Muscle of back (tissue), 11 donors: ENCODE measurements around the gene ETHE1. TPM values are rescaled to one million over a fixed set of nuclear protein-coding genes. Genes with fewer than 3 reads are reported as not detected.
A peak's percentile ranks its signal among the peaks of the same experiment; 100 is the strongest.
"Not testable (repeated sequence)": the region's sequence is repeated elsewhere in the genome, so short reads cannot be mapped to it uniquely, and the experiment has no call there.

Source experiments
- DNase-seq, 3 donors: peaks; one replicate each; pipeline versions ENCODE4 v3.0.0 to v3.0.0-alpha.2; 2013
- polyA plus RNA-seq, 10 donors: library from polyadenylated mRNA; unstranded; fragments of 120-200 nt; gene quantifications; one replicate each; pipeline ENCODE4 v1.2.1, GENCODE V29; 2013; ENCODE audit not compliant: insufficient read length in 10 of 10

ETHE1 gene
- polyA plus RNA-seq, 10 donors: 10.5 to 16.5 (median 14.7) TPM

DNA sequence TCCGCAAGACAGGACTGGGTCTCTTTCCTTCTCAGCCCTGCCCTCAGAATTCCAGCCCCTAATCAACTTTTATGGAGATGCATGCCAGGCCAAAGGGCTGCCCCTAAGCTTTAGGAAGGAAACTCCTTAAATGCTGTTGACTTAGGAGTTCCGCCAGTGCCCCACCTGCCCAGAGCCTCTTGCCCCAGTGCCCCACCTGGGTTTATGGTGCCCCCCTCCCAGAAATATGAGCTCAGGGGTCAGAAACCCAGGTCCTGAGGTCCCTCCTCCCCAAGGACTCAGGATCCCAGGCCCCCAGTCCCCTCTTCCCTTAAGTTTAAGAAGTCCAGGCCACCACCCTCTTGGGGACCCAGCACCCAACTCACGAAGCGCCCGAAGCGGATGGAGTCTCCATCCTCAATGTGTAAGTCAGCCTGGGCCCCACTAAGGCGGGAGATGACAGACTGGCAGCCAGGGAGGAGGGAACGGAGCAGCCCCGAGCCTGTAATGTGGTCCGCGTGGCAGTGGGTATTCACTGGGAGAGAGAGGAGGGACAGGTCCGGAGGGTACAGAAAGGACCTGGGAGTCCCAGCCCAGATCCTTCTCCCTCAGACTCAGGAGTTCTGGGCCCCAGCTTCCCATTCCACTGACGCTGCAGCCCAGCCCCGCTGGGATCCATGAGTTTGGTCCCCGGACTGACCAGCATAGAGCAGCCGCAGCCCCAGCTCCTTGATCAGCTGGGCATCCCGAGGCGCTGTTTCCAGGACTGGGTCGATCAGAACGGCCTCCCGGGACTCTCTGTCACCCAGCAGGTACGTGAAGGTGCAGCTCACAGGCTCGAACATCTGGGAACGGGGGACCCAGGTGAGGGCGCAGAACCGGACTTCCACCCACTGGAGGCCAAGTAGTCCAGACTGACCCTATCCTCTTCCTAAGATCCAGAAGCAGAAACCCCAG, 897 bp downstream of the ETHE1 start:
- DNase-seq: peak in 1 of 3 donors; percentile 52

DNA sequence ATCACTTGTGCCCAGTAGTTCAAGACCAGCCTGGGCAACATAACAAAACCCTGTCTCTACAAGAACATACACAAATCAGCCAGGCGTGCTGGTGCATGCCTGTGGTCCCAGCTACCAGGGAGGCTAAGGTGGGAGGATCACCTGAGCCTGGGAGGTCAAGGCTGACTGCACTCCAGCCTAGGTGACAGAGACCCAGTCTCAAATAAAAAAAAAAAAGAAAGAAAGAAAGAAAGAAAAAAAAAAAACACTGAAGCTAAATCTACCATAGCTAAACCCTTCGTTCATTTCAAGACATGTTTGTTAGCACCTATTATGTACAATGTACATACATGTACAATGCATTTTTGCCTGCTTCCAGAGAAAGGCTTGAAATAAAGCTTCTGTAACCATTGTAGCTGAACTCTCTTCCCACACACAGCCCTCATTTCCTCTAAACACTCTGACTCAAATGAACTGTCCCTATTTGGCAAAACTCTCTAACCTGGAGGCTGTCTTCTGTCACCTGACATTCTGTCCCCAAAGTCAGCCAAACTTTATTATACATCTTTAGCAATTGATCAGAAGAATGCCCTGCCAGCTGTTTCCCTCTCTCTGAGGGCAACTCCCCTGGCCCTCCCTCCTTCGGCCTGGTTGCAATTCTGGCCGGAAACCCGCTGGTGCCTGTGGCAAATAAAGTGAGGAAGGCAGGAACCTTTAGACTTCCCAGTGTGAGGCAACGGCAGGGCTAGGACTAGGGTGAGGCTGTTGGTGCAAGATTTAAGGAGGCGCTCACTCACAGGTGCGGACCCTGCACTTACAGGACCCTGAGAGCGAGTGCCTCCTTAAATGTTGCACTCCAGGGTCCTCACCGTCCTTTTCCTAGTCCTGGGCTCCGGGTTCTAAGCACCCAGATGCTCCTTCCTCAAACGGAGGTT, 1.8 kb downstream of the ETHE1 start:
- DNase-seq: peak in 1 of 3 donors; percentile 55

DNA sequence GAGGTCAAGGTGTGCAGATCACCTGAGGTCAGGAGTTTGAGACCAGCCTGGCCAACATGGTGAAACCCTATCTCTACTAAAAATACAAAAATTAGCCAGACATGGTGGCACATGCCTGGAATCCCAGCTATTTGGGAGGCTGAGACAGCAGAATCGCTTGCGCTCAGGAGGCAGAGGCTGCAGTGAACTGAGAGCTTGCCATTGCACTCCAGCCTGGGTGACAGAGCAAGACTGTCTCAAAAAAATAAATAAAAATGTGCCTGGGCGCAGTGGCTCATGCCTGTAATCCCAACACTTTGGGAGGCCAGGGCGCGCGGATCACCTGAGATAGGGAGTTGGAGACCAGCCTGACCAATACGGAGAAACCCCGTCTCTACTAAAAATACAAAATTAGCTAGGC, 3.3 kb downstream of the ETHE1 start:
- DNase-seq: not testable (repeated sequence)

DNA sequence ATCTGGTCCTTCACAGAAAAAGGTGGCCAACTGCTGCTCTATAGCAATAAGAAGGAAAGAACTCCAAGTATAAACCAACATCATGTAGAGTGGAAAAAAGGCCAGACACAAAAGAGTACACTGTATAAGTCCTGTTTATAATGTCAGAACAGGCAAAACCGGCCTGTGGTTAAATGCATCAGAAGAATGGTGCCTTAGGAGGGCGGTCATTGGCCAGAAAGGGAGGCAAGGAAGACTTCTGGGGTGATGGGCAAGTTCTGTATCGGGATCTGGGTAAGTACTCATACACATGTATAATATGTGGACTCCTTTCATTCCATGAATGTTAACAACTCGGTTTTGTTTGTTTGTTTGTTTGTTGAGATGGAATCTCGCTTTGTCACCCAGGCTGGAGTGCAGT, 4.1 kb downstream of the ETHE1 start:
- DNase-seq: no peak

DNA sequence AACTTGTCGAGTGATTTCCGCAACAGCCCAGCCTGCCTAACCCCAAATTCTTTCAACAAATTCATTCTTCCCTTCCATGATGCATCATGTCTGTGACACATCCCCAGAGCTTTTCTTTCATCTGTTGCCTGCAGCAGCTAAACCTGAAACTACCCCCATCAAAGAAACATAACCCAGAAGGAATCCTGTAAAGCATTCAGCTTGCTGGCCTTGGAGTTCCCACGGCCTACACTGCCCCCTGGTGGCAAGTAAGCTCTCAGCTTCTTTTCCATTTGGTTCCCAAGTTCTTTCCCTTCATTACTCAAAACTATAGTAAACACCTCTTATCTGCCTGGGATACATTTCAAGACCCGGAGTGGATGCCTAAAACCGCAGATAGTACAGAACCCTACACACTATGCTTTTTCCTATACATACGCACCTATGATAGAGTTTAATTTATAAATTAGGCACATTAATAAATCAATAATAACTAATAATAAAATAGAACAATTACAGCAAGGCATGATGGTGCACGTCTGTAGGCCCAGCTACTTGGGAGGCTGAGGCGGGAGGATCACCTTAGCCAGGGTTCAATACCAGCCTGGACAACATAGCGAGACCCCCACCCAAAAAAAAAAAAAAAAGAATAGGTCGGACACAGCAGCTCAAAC, 7.4 kb downstream of the ETHE1 start:
- peak; percentile 89 to 90 (median 90) for DNase-seq

DNA sequence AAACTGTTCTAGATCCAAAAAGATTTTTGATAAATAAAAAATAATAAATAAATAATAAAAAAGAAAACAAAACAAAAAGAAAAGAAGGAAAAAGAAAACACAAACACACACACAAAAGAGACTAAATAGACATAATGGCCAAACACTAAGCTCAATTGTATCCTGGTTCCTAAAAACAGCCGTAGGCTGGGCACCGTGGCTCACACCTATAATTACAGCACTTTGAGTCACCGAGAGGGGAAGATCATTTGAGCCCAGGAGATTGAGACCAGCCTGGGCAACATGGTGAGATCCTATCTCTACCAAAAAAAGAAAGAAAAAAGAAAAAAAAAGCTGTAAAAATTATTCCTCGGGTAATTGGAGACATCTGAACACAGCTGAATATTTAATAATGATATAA, 8.9 kb downstream of the ETHE1 start:
- no peak for DNase-seq

DNA sequence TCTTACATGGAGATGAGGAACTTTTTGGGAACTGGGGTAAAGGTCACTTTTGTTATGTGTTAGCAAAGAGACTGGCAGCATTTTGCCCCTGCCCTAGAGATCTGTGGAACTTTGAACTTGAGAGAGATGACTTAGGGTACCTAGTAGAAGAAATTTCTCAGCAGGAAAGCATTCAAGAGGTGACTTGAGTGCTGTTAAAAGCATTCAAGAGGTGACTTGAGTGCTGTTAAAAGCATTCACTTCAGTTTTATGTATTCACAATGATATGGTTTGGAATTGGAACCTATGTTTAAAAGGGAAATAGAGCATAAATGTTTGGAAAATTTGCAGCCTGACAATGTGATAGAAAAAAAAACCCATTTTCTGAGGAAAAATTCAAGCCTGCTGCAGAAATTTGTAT, 14.6 kb downstream of the ETHE1 start:
- not testable (repeated sequence) for DNase-seq

DNA sequence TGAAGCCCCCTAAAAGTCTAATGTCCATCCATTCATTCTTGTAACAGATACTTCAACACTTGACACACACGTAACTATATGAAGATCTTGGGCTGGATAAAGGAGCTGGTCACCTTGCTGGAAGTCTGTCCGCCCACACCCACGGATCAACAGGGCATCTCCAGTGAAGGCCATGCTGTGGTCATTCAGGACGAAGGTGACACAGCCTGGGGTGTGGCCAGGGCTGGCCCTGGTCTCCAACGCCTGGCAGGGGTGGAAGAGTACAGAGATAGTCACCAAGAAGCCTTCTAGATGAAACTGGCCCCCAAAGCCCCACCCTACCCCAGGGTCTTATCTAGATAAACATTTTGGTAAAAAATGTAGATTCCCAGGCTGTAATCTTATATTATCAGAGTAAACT, 15.7 kb downstream of the ETHE1 start:
- DNase-seq: no peak

DNA sequence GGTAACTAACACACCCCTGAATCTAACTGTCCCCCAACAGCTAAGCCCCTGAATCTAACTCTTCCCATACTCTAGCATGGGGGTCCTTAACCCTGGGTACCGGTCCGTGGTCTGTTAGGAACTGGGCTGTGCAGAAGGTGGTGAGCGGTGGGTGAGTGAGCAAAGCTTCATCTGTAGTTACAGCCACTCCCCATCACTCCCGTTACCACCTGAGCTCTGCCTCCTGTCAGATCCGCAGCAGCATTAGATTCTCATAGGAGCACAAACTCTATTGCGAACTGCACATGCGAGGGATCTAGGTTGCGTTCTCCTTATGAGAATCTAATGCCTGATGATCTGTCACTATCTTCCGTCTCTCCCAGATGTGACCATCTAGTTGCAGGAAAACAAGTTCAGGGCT, 16.3 kb downstream of the ETHE1 start:
- no peak for DNase-seq

DNA sequence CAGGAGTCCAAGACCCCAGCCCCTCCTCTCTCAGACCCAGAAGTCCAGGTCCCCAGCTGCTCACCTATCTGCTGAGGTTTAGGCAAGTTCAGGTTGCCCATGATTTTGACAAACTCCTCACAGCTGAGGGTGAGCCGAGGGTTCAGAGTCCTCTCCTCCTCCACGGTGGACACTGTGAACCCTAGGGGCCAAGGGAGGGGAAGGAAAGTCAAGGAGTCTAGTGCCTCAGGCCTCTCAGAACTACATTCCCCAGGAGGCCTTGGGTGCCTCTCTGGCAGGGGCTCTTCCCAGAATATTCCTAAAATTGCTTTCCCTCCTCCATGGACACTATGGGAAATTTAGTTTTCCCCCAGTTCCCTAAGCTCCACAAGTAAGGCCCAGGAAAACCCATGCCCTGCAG, 19.1 kb downstream of the ETHE1 start:
- no peak for DNase-seq

DNA sequence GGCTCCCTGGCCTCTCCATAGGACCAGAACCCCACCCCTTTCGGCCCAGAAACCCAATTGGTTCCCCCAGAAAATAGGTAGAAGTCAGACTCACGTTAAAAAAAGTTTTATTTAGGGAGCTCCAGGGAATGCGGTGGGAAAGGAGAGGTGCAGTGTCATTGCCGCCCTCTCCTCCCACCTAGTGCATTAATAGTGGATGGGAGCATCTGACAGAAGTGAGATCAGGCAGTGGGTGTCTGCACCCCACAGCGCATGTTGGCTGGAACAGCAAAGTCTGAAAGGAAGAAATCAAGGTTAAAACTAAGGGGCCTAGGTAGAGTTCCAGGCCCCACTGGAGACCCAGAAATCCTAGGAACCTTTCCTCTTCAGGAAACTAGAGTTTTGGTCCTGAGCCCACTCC, 20.4 kb downstream of the ETHE1 start:
- no peak for DNase-seq

DNA sequence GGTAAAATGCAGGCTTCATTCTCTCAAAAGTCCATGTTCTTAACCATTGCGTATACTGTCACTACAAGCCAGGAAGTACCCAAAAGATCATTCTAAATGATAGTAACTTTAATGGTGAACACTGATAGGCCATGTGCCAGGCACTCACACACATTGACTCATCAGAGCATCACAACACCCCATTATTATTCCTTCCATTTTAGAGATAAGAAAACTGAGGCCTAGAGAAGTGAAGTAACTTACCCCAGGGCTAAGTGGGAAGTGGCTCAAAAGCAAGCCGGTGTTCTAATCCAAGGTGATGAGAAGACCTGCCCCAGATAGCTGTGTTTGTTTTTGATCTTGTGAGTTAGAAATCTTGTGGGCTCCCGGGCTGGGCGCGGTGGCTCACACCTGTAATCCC, 21.1 kb downstream of the ETHE1 start:
- DNase-seq: no peak

DNA sequence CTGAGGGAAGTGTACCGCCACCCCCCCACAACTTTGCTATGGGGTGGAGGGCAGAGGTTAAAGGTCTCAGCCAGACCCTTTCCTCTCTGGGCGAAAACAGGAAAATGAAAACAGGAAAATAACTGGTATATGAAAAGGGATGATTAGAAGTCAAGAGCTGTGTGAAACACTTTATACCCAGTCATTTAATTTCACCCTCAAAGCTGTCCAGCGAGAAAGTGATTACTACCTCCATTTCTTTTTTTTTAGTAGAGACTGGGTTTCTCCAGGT, 21.9 kb downstream of the ETHE1 start:
- DNase-seq: no peak

DNA sequence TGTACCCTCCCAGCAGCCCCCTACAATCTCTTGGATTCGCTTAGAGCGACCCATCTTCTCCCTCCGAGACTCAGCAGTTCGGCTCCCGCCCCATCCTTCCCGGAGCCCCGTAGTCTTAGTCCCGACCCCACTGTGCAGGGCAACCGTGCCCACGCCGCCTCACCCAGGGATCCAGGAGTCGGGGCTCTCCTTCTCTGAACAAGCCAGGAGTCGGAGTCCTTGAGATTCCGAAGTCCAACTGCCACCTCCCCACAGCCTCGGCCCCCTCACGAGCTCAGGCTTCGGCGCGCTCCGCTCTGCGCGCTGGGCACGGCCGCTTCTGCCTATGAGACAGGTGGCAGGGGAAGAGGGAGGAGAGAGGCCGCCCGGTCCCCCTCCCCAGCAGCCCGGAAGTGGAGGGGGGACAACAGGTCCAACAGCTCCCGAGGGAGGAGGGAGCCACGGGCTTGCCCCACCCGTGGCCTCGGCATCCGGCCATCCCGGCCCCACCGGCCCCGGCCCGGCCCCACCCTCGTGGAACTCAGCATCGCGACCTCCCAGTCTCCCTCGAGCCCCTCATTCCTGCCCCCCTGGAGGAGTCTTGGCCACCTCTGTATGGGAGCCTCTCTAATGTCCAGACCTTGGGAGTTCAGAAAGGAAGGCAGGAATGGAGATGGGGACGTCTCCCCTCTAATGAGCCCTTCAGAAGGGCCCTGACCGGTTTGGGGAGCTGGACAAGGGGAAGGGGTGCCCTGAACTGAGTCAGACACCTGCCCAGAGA, 22.4 kb downstream of the ETHE1 start, which contains the start of gene PHLDB3:
TSS of gene PHLDB3 (minus strand) at position 321 of the 760 bp plus-strand sequence. CDS start 628 bp downstream, outside the sequence.
- DNase-seq: peak in 1 of 3 donors; percentile 30

DNA sequence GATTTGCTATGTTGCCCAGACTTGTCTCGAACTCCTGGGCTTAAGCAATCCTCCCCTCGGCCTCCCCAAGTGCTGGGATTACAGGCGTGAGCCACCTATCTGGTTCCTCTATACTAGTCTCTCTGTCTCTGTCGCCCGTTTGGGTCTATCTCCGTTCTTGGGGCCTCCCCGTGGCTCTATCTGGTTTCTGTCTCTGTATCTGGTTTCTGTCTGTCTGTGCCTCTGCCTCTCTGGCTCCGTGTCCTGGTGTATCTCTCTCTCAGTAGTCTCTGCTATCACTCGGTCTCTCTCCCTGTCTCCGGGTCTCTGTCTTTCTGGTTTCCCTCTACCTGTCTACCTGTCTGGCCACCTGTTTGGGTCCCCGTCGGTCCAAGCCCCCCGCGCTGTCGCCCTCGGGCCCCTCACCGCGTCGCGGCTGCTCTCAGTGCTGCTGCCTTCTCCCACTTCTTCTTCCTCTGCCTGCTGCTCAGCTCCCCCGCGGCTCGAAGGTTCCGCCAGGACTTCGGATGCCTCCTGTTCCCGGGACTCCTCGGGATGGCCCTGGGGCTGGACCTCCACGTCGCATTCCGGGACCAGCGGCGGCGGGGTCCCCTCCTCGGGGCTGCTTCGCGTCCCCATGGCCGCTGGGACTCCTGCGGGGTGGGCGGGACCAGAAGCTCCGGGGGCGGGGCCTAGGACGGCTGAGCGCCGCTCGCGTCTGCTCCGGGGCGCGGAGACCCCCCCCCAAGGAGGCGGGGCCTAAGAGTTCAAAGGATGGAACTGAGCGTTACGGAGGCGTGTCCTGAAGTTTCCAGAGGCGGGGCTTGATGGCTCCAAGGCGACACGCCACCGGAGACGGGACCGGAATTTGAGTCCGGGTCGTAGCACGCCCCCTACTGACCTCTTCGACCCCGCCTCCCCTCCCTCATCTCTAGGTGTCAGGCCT, 23.2 kb downstream of the ETHE1 start:
- DNase-seq: peak; percentile 88 to 96 (median 92)

DNA sequence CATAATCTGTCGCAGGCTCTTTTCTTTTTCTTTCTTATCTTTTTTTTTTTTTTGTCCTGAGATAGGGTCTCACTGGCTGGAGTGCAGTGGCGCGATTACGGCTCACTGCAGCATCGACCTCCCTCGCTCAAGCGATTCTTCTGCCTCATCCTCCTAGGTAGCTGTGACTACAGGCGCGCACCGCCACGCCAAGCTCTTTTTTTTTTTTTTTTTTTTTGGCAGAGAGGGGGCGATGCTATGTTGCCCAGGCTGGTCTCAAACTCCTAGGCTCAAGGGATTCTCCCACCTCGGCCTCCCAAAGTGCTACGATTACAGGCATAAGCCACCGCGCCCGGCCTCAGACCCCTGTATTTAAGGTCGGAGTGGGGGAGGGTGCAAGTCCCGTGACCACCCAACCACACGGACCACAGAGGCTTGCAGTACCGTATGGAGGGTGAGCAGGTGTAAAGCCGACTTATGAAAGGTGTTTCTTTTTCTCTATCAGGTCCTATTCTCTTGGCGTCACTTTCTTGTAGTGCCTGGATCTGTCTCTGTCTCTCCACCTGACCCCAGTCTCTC, 24.5 kb downstream of the ETHE1 start:
- no peak for DNase-seq

DNA sequence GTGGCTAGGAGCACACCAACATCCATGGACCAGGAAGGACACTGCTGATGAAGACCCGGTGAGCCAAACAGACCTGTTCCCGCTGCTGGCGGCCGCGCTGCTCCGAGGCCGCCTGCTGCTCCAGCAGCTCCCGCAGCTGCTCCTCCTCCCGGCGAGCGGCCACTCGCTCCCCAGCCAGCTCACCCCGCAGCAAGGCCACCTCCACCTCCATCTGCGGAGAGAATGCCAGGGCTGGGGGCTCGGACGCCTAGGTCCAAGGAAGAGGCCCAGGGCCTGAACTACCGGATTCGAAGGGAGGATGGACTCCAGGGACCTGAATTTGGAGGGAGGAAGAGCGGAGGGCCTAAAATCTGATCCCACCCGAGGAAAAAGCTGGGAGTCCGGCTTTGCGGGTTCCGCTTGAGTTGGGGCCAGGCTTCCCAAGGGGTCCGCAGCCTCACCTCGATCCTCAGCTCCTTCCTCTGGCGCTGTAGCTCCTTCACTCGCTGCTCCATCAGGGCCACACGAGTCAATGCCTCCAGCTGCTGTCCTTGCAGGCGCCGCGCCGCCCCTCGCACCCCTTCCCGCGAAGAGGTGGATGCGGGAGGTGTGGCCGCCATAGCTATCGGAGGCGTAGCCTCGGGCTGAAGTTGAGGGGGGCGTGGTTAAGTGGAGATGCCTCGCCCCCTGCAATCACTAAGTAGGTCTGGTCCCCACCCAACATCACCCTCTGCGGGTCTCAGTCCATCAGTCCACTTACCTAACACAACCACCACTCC, 25.2 kb downstream of the ETHE1 start:
- DNase-seq: peak in 1 of 3 donors; percentile 38

DNA sequence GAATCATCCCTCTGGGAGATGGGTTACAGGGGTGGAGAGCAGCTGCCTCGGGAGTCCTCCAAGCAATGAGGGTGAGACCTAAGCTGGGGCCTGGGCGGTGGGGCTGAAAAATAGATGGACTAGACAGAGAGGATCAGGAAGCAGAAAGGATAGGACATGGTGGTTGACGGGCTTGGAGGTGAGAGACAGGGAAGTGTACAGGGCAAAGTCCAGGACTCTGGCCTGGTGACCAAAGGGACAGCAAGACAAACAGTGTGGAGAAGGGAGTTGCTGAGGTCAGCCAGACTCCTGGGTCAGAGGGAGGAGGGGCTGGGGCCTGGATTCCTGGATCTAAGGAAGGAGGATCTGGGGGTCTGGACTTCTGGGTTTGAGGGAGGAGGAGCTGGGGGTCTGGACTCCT, 28.0 kb downstream of the ETHE1 start:
- DNase-seq: no peak

DNA sequence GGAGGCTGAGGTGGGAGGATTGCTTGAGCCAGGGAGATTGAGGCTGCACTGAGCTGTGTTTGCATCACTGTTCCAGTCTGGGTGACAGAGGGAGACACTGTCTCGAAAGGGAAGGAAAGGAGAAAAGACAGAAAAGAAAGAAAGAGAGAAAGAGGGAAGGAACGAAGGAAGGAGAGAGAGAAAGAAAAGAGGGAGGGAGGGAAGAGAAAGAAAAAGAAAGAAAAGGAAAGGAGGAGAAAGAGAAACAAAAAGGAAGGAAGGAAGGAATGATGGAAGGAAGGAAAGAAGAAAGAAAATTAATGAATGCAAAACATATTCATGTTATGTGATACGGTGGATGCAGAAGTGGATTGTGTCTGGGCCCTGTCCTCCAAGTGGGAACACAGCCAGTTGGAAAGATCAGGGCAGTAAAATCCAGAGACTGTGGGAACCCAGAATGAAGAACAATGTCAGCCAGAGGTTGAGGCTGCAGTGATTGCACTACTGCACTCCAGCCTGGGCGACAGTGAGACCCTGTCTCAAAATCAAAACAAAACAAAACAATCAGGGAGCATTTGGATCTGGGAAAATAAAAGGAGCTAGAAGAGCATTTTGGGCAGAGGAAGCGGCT, 28.7 kb downstream of the ETHE1 start:
- peak; percentile 49 to 87 (median 72) for DNase-seq
